Mesenchymal stem cell (in vitro differentiated cells and primary cell): ENCODE data around the gene FAM200C.
A peak's percentile ranks its signal among the peaks of the same experiment; 100 is the strongest.

Experiments used
- DNase-seq: peaks from one replicate; pipeline ENCODE4 v3.0.0-alpha.2; 2013
- H2AFZ ChIP-seq: one replicate; pipeline ENCODE4 v1.6.1; 2013; ENCODE audit warnings: low read depth, mild to moderate bottlenecking, control low read depth, inconsistent platforms, low read length, moderate library complexity
- H2AK5ac ChIP-seq: 2 replicates; pipeline ENCODE4 v1.6.1; 2013; ENCODE audit warnings: low read length, moderate library complexity, mild to moderate bottlenecking, inconsistent platforms; ENCODE audit not compliant: severe bottlenecking
- H2BK120ac ChIP-seq: one replicate; pipeline ENCODE4 v1.6.1; 2013; ENCODE audit warnings: low read depth, mild to moderate bottlenecking, inconsistent platforms, low read length, moderate library complexity
- H2BK12ac ChIP-seq, 2 experiments: one replicate each; pipeline ENCODE4 v1.6.1; 2013; ENCODE audit warnings: inconsistent platforms in 2 of 2, low read length in 2 of 2, mild to moderate bottlenecking in 2 of 2, moderate library complexity in 2 of 2, control low read depth in 1 of 2
- H2BK15ac ChIP-seq: one replicate; pipeline ENCODE4 v1.6.1; 2013; ENCODE audit warnings: mild to moderate bottlenecking, low read depth, inconsistent platforms; ENCODE audit not compliant: poor library complexity, severe bottlenecking
- H2BK5ac ChIP-seq: 2 replicates; pipeline ENCODE4 v1.6.1; 2013; ENCODE audit warnings: low read depth, mild to moderate bottlenecking, low read length, control low read depth, inconsistent platforms; ENCODE audit not compliant: poor library complexity, severe bottlenecking
- H3K14ac ChIP-seq, 2 experiments: one replicate each; pipeline ENCODE4 v1.6.1; 2013; ENCODE audit warnings: inconsistent platforms in 2 of 2, low read length in 2 of 2, control low read depth in 1 of 2, mild to moderate bottlenecking in 1 of 2, moderate library complexity in 1 of 2
- H3K18ac ChIP-seq, 2 experiments: one replicate each; pipeline ENCODE4 v1.6.1; 2013; ENCODE audit warnings: inconsistent platforms in 2 of 2, low read length in 2 of 2, control low read depth in 1 of 2, low read depth in 1 of 2, mild to moderate bottlenecking in 1 of 2
- H3K23ac ChIP-seq, 2 experiments: one replicate each; pipeline ENCODE4 v1.6.1; 2013; ENCODE audit warnings: inconsistent platforms in 2 of 2, low read length in 2 of 2, mild to moderate bottlenecking in 2 of 2, moderate library complexity in 2 of 2, control low read depth in 1 of 2
- H3K27ac ChIP-seq: 2 replicates; pipeline ENCODE4 v1.5.1; 2013; ENCODE audit warnings: mild to moderate bottlenecking, moderate library complexity, low read length, control low read depth, inconsistent platforms; ENCODE audit not compliant: poor library complexity, severe bottlenecking
- H3K27me3 ChIP-seq, 2 experiments: 2 replicates each; pipeline versions ENCODE4 v1.6.1 to v1.7.0; 2013; ENCODE audit warnings: low read length in 2 of 2, mild to moderate bottlenecking in 2 of 2, moderate library complexity in 2 of 2, control low read depth in 1 of 2, inconsistent platforms in 1 of 2; ENCODE audit not compliant: control insufficient read depth in 1 of 2, insufficient read depth in 1 of 2
- H3K36me3 ChIP-seq, 2 experiments: 2 replicates each; pipeline versions ENCODE4 v1.6.1 to v1.7.0; 2013; ENCODE audit warnings: low read length in 2 of 2, control low read depth in 1 of 2, inconsistent platforms in 1 of 2, low read depth in 1 of 2, mild to moderate bottlenecking in 1 of 2; ENCODE audit not compliant: insufficient read depth in 2 of 2, control insufficient read depth in 1 of 2
- H3K4ac ChIP-seq, 2 experiments: one replicate each; pipeline ENCODE4 v1.6.1; 2013; ENCODE audit warnings: inconsistent platforms in 2 of 2, low read length in 2 of 2, mild to moderate bottlenecking in 2 of 2, moderate library complexity in 2 of 2, control low read depth in 1 of 2, low read depth in 1 of 2
- H3K4me1 ChIP-seq: 2 replicates; pipeline ENCODE4 v1.6.1; 2013; ENCODE audit warnings: low read depth, low read length, control low read depth; ENCODE audit not compliant: control insufficient read depth, insufficient read depth
- H3K4me2 ChIP-seq: 2 replicates; pipeline ENCODE4 v1.6.1; 2013; ENCODE audit warnings: low read length, mild to moderate bottlenecking, inconsistent platforms; ENCODE audit not compliant: poor library complexity, severe bottlenecking
- H3K4me3 ChIP-seq, 2 experiments: 2 replicates each; pipeline versions ENCODE4 v1.5.1 to v1.7.0; 2013; ENCODE audit warnings: low read length in 2 of 2, mild to moderate bottlenecking in 2 of 2, control low read depth in 1 of 2, low read depth in 1 of 2; ENCODE audit not compliant: insufficient read depth in 1 of 2
- H3K79me1 ChIP-seq: replicated peaks from 2 replicates; pipeline ENCODE4 v1.6.1; 2013; ENCODE audit warnings: mild to moderate bottlenecking, control low read depth, low read length, inconsistent platforms; ENCODE audit not compliant: poor library complexity, severe bottlenecking
- H3K9ac ChIP-seq: 2 replicates; pipeline ENCODE4 v1.7.0; 2013; ENCODE audit warnings: mild to moderate bottlenecking, low read length, moderate library complexity
- H3K9me3 ChIP-seq: 2 replicates; pipeline ENCODE4 v1.7.0; 2013; ENCODE audit warnings: mild to moderate bottlenecking, low read length; ENCODE audit not compliant: control insufficient read depth
- H4K8ac ChIP-seq: one replicate; pipeline ENCODE4 v1.6.1; 2013; ENCODE audit warnings: inconsistent platforms, mild to moderate bottlenecking, low read length, moderate library complexity
- H4K91ac ChIP-seq: one replicate; pipeline ENCODE4 v1.6.1; 2013; ENCODE audit warnings: mild to moderate bottlenecking, low read length, inconsistent platforms
- WGBS: methylation state at CpG from one replicate; pipeline ENCODE4 v1.1.7; 2013; ENCODE audit warnings: mixed read lengths; 5-methylcytosine and 5-hydroxymethylcytosine counted together

The FAM200C gene

DNA sequence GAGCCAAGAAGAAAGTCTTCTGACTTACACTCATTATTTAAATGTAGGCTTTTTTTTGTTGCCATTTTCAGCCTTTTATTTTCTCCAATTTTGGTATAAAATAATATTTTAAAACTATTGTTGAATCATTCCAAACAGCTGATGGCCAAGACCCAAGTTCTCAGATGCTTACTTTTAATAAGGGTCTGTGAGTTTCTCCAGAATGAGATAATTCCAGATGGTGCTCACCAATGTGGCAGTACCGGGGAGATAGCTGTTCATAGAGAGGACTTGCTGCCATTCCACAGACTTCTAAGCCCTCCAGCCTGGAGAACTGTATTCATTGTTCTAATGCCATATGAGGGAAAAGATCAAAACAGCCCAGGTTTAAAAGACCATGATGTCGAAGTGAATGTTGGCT lies 24.2 kb downstream of the FAM200C start:
- DNase-seq: no peak
- Histone ChIP-seq H3K9me3 (no peaks in the 10 kb centered on the region), H3K36me3 (no peaks in the 10 kb centered on the region), H2BK12ac (no peak overlapping the region), H3K4me2 (no peak overlapping the region), H2BK120ac (no peak overlapping the region), H2AK5ac (no peak overlapping the region), H3K79me1 (no peaks in the 10 kb centered on the region), H3K14ac (no peak overlapping the region), H3K23ac (no peak overlapping the region), H3K4me1 (peaks cover 2% of the 10 kb centered on the region), H2BK15ac (no peak overlapping the region), H3K4ac (no peak overlapping the region), H4K8ac (no peak overlapping the region), H3K18ac (no peak overlapping the region), H4K91ac (no peak overlapping the region), H3K27me3 (peaks cover 27 to 35% of the 10 kb centered on the region in 2 experiments), H3K9ac (no peak overlapping the region), H3K4me3 (no peak overlapping the region), H3K27ac (no peak overlapping the region), H2BK5ac (no peak overlapping the region), H2AFZ (no peak overlapping the region)
- WGBS: no CpG with 5 or more reads among the region's 2 CpGs

DNA sequence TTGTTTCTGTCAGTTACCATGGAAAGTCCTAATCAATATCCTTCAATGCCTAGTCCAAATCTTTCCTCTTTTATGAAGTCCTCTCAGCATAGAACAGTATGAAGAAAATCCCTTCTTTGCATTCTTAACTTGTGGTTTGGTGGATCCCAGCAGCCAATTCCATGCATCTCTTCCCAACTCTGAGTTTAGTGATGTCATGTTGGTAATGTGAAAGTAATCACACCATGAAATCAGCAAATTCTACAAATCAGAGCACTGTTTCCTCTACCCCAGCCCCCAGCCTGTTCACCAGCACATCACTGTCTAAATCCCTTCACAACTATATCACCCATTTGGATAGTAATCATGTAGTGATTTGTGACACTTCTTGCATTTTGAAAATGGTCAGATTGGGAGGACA lies 24.7 kb downstream of the FAM200C start:
- Histone ChIP-seq H3K18ac (no peak overlapping the region), H3K9ac (no peak overlapping the region), H2AK5ac (no peak overlapping the region), H3K14ac (no peak overlapping the region), H3K4me2 (no peak overlapping the region), H4K8ac (no peak overlapping the region), H3K4ac (no peak overlapping the region), H3K27ac (no peak overlapping the region), H3K23ac (no peak overlapping the region), H2AFZ (no peak overlapping the region), H4K91ac (no peak overlapping the region), H2BK120ac (no peak overlapping the region), H2BK12ac (no peak overlapping the region), H3K9me3 (no peaks in the 10 kb centered on the region), H2BK5ac (no peak overlapping the region), H3K79me1 (no peaks in the 10 kb centered on the region), H3K4me1 (peaks cover 7% of the 10 kb centered on the region), H3K4me3 (no peak overlapping the region), H2BK15ac (no peak overlapping the region), H3K27me3 (peaks cover 29 to 35% of the 10 kb centered on the region in 2 experiments), H3K36me3 (no peaks in the 10 kb centered on the region)
- peak; percentile 46 for DNase-seq

- no peak overlapping the region for H3K18ac ChIP-seq
- no peak overlapping the region for H3K27ac ChIP-seq
- no peak overlapping the region for H3K4me2 ChIP-seq
- H3K4ac ChIP-seq: no peak overlapping the region
- no peak overlapping the region for H2BK12ac ChIP-seq
- H3K27me3 ChIP-seq: peaks cover 31 to 35% of the 10 kb centered on the region in 2 experiments
- H3K14ac ChIP-seq: no peak overlapping the region
- no peak overlapping the region for H2AK5ac ChIP-seq
- no peaks in the 10 kb centered on the region for H3K36me3 ChIP-seq
- H2AFZ ChIP-seq: no peak overlapping the region
- no peak overlapping the region for H2BK120ac ChIP-seq
- no peak overlapping the region for H4K91ac ChIP-seq
- H4K8ac ChIP-seq: no peak overlapping the region
- no peak for DNase-seq
- H2BK15ac ChIP-seq: no peak overlapping the region
- no peak overlapping the region for H3K23ac ChIP-seq
- no peaks in the 10 kb centered on the region for H3K79me1 ChIP-seq
- no peak overlapping the region for H3K4me3 ChIP-seq
- H3K4me1 ChIP-seq: peaks cover 7% of the 10 kb centered on the region
- no peaks in the 10 kb centered on the region for H3K9me3 ChIP-seq
- H3K9ac ChIP-seq: no peak overlapping the region
- H2BK5ac ChIP-seq: no peak overlapping the region
These were observed 28.6 kb downstream of the FAM200C start for GRCh38 chr5:160371294-160371693.

GRCh38 chr5:160370713-160371034 lies 29.2 kb downstream of the FAM200C start:
- Histone ChIP-seq H3K4me1 (peaks cover 7% of the 10 kb centered on the region), H3K27ac (no peak overlapping the region), H2AK5ac (no peak overlapping the region), H2BK15ac (no peak overlapping the region), H3K18ac (peak overlapping the region in 1 of 2 experiments; percentile 60), H3K4ac (no peak overlapping the region), H3K9me3 (no peaks in the 10 kb centered on the region), H3K27me3 (peaks cover 31 to 33% of the 10 kb centered on the region in 2 experiments), H3K14ac (no peak overlapping the region), H2BK12ac (peak overlapping the region in 1 of 2 experiments; percentile 34), H2AFZ (peak overlapping the region; percentile 48), H3K79me1 (no peaks in the 10 kb centered on the region), H4K8ac (peak overlapping the region; percentile 56), H3K9ac (peak overlapping the region; percentile 80), H3K4me3 (peak overlapping the region; percentile 67 to 84), H3K4me2 (peak overlapping the region; percentile 95), H3K36me3 (no peaks in the 10 kb centered on the region), H2BK120ac (no peak overlapping the region), H4K91ac (no peak overlapping the region), H3K23ac (no peak overlapping the region), H2BK5ac (no peak overlapping the region)
- DNase-seq: no peak
- WGBS: 60% methylated on average over 12 of the region's 12 CpGs
